SK-N-SH treated with all-trans-retinoic acid at 6 μM for 48 hours (cell line): ENCODE results near the gene AOPEP.

Experiments
- ATAC-seq: fragments of 200-7000 bp; cut with Tn5 transposase; 3 replicates; pipeline ENCODE4 v1.9.1; 2020; ENCODE audit warnings: mild to moderate bottlenecking, moderate library complexity
- ARNTL ChIP-seq: fragments of 450-650 bp; formaldehyde crosslinking; IDR thresholded peaks from 2 replicates; pipeline ENCODE4 v1.5.0; 2020; ENCODE audit warnings: low read depth, mild to moderate bottlenecking, moderate library complexity, borderline replicate concordance
- BACH2 ChIP-seq: fragments of 250-450 bp; sonication (Bioruptor Pico); IDR thresholded peaks from 2 replicates; pipeline ENCODE4 v1.9.0; 2021; ENCODE audit warnings: mild to moderate bottlenecking, borderline replicate concordance
- CREB5 ChIP-seq: fragments of 250-450 bp; sonication (Bioruptor Pico); IDR thresholded peaks from 2 replicates; pipeline ENCODE4 v1.5.1; 2020; ENCODE audit warnings: low read depth, mild to moderate bottlenecking, moderate library complexity
- CSDC2 ChIP-seq: fragments of 250-450 bp; sonication (Bioruptor Pico); IDR thresholded peaks from 2 replicates; pipeline ENCODE4 v1.5.0; 2020; ENCODE audit warnings: mild to moderate bottlenecking, moderate library complexity
- CSRNP3 ChIP-seq: fragments of 250-450 bp; sonication (Bioruptor Pico); IDR thresholded peaks from 2 replicates; pipeline ENCODE4 v1.5.1; 2021; ENCODE audit warnings: mild to moderate bottlenecking, moderate library complexity
- ESRRG ChIP-seq: fragments of 250-450 bp; sonication (Bioruptor Pico); IDR thresholded peaks from 2 replicates; pipeline ENCODE4 v1.6.1; 2021; ENCODE audit warnings: mild to moderate bottlenecking
- GLIS3 ChIP-seq: fragments of 250-450 bp; sonication (Bioruptor Pico); IDR thresholded peaks from 2 replicates; pipeline ENCODE4 v1.5.0; 2020; ENCODE audit warnings: mild to moderate bottlenecking, moderate library complexity
- OSR1 ChIP-seq: fragments of 250-450 bp; sonication (Bioruptor Pico); IDR thresholded peaks from 2 replicates; pipeline ENCODE4 v1.8.0; 2022; ENCODE audit warnings: moderate library complexity, mild to moderate bottlenecking, inconsistent platforms
- POU6F1 ChIP-seq: fragments of 250-450 bp; sonication (Bioruptor Pico); IDR thresholded peaks from 2 replicates; pipeline ENCODE4 v1.8.0; 2021; ENCODE audit warnings: low read depth, mild to moderate bottlenecking, moderate library complexity, borderline replicate concordance
- SNAI2 ChIP-seq: fragments of 250-450 bp; sonication (Bioruptor Pico); IDR thresholded peaks from 2 replicates; pipeline ENCODE4 v1.5.0; 2020; ENCODE audit warnings: mild to moderate bottlenecking, moderate library complexity
- TCF4 ChIP-seq: fragments of 250-450 bp; sonication (Bioruptor Pico); IDR thresholded peaks from 2 replicates; pipeline ENCODE4 v1.8.0; 2021; ENCODE audit warnings: mild to moderate bottlenecking, moderate library complexity, borderline replicate concordance
- ZFP3 ChIP-seq: fragments of 250-450 bp; sonication (Bioruptor Pico); IDR thresholded peaks from 2 replicates; pipeline ENCODE4 v1.5.0; 2020; ENCODE audit warnings: mild to moderate bottlenecking, moderate library complexity
- ZFP30 ChIP-seq: fragments of 450-650 bp; formaldehyde crosslinking; IDR thresholded peaks from 2 replicates; pipeline ENCODE4 v1.5.0; 2022; ENCODE audit warnings: mild to moderate bottlenecking, moderate library complexity
- ZNF565 ChIP-seq: fragments of 450-650 bp; formaldehyde crosslinking; conservative IDR thresholded peaks from 2 replicates; pipeline ENCODE4 v1.5.0; 2020; ENCODE audit warnings: low read depth, mild to moderate bottlenecking, moderate library complexity
- ZNF70 ChIP-seq: fragments of 450-650 bp; formaldehyde crosslinking; IDR thresholded peaks from 2 replicates; pipeline ENCODE4 v1.5.0; 2020; ENCODE audit warnings: mild to moderate bottlenecking, moderate library complexity
- TF ChIP-seq, protein P1 (sequence below): fragments of 250-450 bp; sonication (Bioruptor Pico); IDR thresholded peaks from 2 replicates; pipeline ENCODE4 v1.5.0; 2020; ENCODE audit warnings: mild to moderate bottlenecking, moderate library complexity

AOPEP gene

DNA sequence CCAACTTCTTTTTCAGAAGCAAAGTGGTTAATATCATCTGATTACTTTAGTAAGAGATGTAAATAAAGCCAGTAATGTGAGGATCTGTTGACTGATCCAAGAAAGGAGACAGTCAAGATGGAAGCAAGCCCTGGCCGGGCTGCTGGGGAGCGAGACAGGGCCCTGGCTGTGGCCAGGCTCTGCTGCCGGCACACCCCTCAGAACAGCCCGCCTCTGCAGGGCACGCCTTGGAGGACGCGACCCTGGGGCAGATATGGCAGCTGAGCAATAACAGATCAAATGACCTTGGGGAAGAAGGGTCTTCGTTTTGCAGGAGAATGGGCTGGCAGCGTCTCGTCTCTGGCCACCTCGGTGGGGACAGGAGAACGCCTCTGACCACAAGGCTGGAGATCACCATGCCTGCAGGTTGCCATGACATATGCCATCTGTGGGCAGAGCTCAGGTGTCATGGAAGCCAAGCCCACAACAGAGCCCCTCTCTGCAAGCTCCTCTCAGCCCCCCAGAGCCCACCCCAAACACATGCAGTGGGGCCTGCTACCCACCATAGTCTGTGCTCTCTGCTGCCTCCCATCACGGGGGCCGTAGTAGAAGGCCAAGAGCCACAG, 384.5 kb downstream of the AOPEP start:
- TF ChIP-seq SNAI2 (CRISPR knock-in tag) (no peak), CREB5 (CRISPR knock-in tag) (no peak), ESRRG (CRISPR knock-in tag) (no peak), POU6F1 (no peak), ZNF565 (CRISPR knock-in tag) (no peak), BACH2 (no peak), TCF4 (CRISPR knock-in tag) (no peak), CSDC2 (CRISPR knock-in tag) (no peak), OSR1 (CRISPR knock-in tag) (no peak), ZFP3 (CRISPR knock-in tag) (no peak), ARNTL (CRISPR knock-in tag) (no peak)
- TF ChIP-seq, protein P1, sequence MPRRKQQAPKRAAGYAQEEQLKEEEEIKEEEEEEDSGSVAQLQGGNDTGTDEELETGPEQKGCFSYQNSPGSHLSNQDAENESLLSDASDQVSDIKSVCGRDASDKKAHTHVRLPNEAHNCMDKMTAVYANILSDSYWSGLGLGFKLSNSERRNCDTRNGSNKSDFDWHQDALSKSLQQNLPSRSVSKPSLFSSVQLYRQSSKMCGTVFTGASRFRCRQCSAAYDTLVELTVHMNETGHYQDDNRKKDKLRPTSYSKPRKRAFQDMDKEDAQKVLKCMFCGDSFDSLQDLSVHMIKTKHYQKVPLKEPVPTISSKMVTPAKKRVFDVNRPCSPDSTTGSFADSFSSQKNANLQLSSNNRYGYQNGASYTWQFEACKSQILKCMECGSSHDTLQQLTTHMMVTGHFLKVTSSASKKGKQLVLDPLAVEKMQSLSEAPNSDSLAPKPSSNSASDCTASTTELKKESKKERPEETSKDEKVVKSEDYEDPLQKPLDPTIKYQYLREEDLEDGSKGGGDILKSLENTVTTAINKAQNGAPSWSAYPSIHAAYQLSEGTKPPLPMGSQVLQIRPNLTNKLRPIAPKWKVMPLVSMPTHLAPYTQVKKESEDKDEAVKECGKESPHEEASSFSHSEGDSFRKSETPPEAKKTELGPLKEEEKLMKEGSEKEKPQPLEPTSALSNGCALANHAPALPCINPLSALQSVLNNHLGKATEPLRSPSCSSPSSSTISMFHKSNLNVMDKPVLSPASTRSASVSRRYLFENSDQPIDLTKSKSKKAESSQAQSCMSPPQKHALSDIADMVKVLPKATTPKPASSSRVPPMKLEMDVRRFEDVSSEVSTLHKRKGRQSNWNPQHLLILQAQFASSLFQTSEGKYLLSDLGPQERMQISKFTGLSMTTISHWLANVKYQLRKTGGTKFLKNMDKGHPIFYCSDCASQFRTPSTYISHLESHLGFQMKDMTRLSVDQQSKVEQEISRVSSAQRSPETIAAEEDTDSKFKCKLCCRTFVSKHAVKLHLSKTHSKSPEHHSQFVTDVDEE (CRISPR knock-in tag) = no peak
- ATAC-seq = no peak

GRCh38 chr9:95111716-95112115, 385.2 kb downstream of the AOPEP start:
- no peak for ATAC-seq
- TF ChIP-seq ZFP30 (CRISPR knock-in tag) = no peak
- TF ChIP-seq BACH2 = no peak
- no peak for TF ChIP-seq ZFP3 (CRISPR knock-in tag)
- no peak for TF ChIP-seq GLIS3 (CRISPR knock-in tag)
- no peak for TF ChIP-seq ESRRG (CRISPR knock-in tag)
- no peak for TF ChIP-seq CREB5 (CRISPR knock-in tag)
- TF ChIP-seq OSR1 (CRISPR knock-in tag) = no peak

- no peak; the same call in 2 of the 3 replicates for ATAC-seq
- TF ChIP-seq GLIS3 (CRISPR knock-in tag) = no peak
- no peak for TF ChIP-seq ZNF70
Measured at GRCh38 chr9:95112436-95113280, 386.2 kb downstream of the AOPEP start.

DNA sequence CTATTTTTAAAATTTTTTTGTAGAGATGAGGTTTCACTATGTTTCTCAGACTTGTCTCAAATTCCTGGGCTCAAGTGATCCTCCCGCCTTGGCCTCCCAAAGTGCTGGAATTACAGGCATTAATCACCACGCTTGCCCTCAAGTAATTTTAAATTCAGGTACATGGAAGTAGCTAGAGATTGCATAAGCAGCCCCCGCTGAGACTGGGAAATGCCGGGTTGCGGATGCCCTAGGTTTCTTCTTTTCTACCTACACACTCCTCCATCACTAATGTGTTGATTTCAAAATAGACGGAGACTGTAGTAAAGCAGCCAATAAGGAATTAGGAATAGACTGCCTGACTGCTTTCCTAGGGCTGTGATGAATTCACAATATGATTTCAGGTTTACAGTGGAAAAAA, 388.6 kb downstream of the AOPEP start:
- no peak for TF ChIP-seq CSRNP3 (CRISPR knock-in tag)
- TF ChIP-seq, all 23 proteins: peak for 0
- ATAC-seq = no peak
